Measurements from ENCODE around the gene NHSL2. TPM values are rescaled to one million over a fixed set of nuclear protein-coding genes. Genes with fewer than 3 reads are reported as not detected.

The NHSL2 gene
- total RNA-seq, 4 donors from 2014 or later, result 1.6 to 6.0 (median 3.6) TPM

GRCh38 chrX:72180539-72180938, 269.9 kb downstream of the NHSL2 start:
- peak overlapping the region; percentile 80 to 89 (median 86) for H3K27ac ChIP-seq
- 57% methylated on average over 1 of the region's 1 CpG; no CpG with 5 or more reads in 1 of the 2 donors for WGBS, 2 donors (ENCODE audit: low coverage in 1 of 2)
- intact Hi-C loops (cut with DNase I; ENCODE audit: low total_unique reads) (no loop called here), in situ Hi-C loops (cut with MboI; ENCODE audit: low pct_ligation_motif_present in 1 of 4, low pct_unique_long_range_greater_than_20kb in 1 of 4, low sequenced_read_pairs in 3 of 4) (no loop called here)
- no peaks in the 10 kb centered on the region for H3K27me3 ChIP-seq
- TF ChIP-seq POLR2AphosphoS5 (IDR thresholded peaks at IDR 0.05), result no peak
- no peak for TF ChIP-seq POLR2A (IDR thresholded peaks at IDR 0.05)
- no peak for TF ChIP-seq EP300 (IDR thresholded peaks at IDR 0.05; ENCODE audit: low read depth)
- TF ChIP-seq, protein P1, sequence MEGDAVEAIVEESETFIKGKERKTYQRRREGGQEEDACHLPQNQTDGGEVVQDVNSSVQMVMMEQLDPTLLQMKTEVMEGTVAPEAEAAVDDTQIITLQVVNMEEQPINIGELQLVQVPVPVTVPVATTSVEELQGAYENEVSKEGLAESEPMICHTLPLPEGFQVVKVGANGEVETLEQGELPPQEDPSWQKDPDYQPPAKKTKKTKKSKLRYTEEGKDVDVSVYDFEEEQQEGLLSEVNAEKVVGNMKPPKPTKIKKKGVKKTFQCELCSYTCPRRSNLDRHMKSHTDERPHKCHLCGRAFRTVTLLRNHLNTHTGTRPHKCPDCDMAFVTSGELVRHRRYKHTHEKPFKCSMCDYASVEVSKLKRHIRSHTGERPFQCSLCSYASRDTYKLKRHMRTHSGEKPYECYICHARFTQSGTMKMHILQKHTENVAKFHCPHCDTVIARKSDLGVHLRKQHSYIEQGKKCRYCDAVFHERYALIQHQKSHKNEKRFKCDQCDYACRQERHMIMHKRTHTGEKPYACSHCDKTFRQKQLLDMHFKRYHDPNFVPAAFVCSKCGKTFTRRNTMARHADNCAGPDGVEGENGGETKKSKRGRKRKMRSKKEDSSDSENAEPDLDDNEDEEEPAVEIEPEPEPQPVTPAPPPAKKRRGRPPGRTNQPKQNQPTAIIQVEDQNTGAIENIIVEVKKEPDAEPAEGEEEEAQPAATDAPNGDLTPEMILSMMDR (IDR thresholded peaks at IDR 0.05), result no peak
- DNase-seq, result no peak
- H3K4me3 ChIP-seq, result peak overlapping the region in 2 of 4 donors; percentile 42 to 66
- peaks cover 0 to 7% (median 5%) of the 10 kb centered on the region in 4 donors for H3K4me1 ChIP-seq
- no peaks in the 10 kb centered on the region for H3K36me3 ChIP-seq
- H3K9me3 ChIP-seq, result no peaks in the 10 kb centered on the region

GRCh38 chrX:72181178-72182125, 270.8 kb downstream of the NHSL2 start, which contains the start of gene PIN4:
PIN4 (plus strand) TSS chrX:72181757; CDS start chrX:72181786, 29 bp downstream.
- intact Hi-C loops (cut with DNase I; ENCODE audit: low total_unique reads), result no loop called here

DNA sequence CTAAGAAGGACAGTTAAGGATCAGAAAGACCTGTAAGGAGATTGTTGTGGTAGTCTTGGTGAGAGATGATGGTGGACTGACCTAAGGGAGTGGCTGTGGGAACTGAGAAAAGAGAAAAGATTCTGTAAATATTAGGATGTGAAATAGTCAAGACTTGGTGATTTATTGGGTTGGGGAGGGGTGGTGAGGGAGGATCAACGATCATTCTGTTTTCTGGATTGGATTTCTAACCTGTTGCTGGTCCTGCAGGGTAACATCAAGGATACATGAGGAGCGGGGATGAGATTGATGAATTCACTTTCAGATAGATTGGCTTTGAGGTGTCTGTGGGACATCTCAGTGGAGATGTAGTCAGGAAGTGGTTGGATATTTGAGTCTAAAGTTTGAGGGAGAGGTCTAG, 272.3 kb downstream of the NHSL2 start:
- 71% methylated on average over 2 of the region's 2 CpGs; no CpG with 5 or more reads in 1 of the 2 donors for WGBS, 2 donors (ENCODE audit: low coverage in 1 of 2)

More at GRCh38 chrX:72181178-72182125, 270.8 kb downstream of the NHSL2 start, which contains the start of gene PIN4:
- Histone ChIP-seq H3K9me3 (no peaks in the 10 kb centered on the region), H3K4me3 (peak within 1 kb of the TSS; percentile 21 to 66 (median 49)), H3K4me1 (peaks cover 0 to 7% (median 5%) of the 10 kb centered on the region in 4 donors), H3K36me3 (no peaks in the 10 kb centered on the region), H3K27me3 (no peaks in the 10 kb centered on the region), H3K27ac (peak within 1 kb of the TSS; percentile 80 to 89 (median 86))
- peak; percentile 90 for DNase-seq
- WGBS, 2 donors (ENCODE audit: low coverage in 1 of 2), result 51% methylated on average over 45 of the region's 46 CpGs; no CpG with 5 or more reads in 1 of the 2 donors
- in situ Hi-C loops (cut with MboI; ENCODE audit: low pct_ligation_motif_present in 1 of 4, low pct_unique_long_range_greater_than_20kb in 1 of 4, low sequenced_read_pairs in 3 of 4), result no loop called here
- TF ChIP-seq EP300 (IDR thresholded peaks at IDR 0.05; ENCODE audit: low read depth), result no peak
- peak; percentile 51 for TF ChIP-seq POLR2A (IDR thresholded peaks at IDR 0.05)
- peak; percentile 6 to 43 (median 29) for TF ChIP-seq POLR2AphosphoS5 (IDR thresholded peaks at IDR 0.05)

GRCh38 chrX:72201836-72202536, 291.3 kb downstream of the NHSL2 start:
- in situ Hi-C loops (cut with MboI; ENCODE audit: low pct_ligation_motif_present in 1 of 4, low pct_unique_long_range_greater_than_20kb in 1 of 4, low sequenced_read_pairs in 3 of 4), result no loop called here
- 80 to 100% methylated on average over 2 to 7 of the region's 7 CpGs for WGBS, 2 donors (ENCODE audit: low coverage in 1 of 2)
- TF ChIP-seq, protein P1 (IDR thresholded peaks at IDR 0.05), result no peak
- TF ChIP-seq POLR2AphosphoS5 (IDR thresholded peaks at IDR 0.05) (no peak), EP300 (IDR thresholded peaks at IDR 0.05; ENCODE audit: low read depth) (no peak), POLR2A (IDR thresholded peaks at IDR 0.05) (no peak)
- H3K27me3 ChIP-seq, result no peaks in the 10 kb centered on the region
- H3K36me3 ChIP-seq, result no peaks in the 10 kb centered on the region
- H3K9me3 ChIP-seq, result no peaks in the 10 kb centered on the region
- no peak overlapping the region for H3K27ac ChIP-seq
- intact Hi-C loops (cut with DNase I; ENCODE audit: low total_unique reads), result no loop called here
- no peak for DNase-seq
- H3K4me1 ChIP-seq, result no peaks in the 10 kb centered on the region
- H3K4me3 ChIP-seq, result no peak overlapping the region

More for the DNA sequence above, 272.3 kb downstream of the NHSL2 start:
- in situ Hi-C loops (cut with MboI; ENCODE audit: low pct_ligation_motif_present in 1 of 4, low pct_unique_long_range_greater_than_20kb in 1 of 4, low sequenced_read_pairs in 3 of 4), result no loop called here
- no peak for TF ChIP-seq POLR2A (IDR thresholded peaks at IDR 0.05)
- no peak for TF ChIP-seq POLR2AphosphoS5 (IDR thresholded peaks at IDR 0.05)
- TF ChIP-seq, protein P1 (IDR thresholded peaks at IDR 0.05), result no peak
- TF ChIP-seq EP300 (IDR thresholded peaks at IDR 0.05; ENCODE audit: low read depth), result no peak
- Histone ChIP-seq H3K27me3 (no peaks in the 10 kb centered on the region), H3K4me1 (peaks cover 0 to 7% (median 5%) of the 10 kb centered on the region in 4 donors), H3K27ac (no peak overlapping the region), H3K4me3 (peak overlapping the region in 1 of 4 donors; percentile 66), H3K36me3 (no peaks in the 10 kb centered on the region), H3K9me3 (no peaks in the 10 kb centered on the region)
- no peak for DNase-seq
- intact Hi-C loops (cut with DNase I; ENCODE audit: low total_unique reads), result no loop called here

Small RNA genes within 50 kb of the gene (small RNA-seq; reads per million reads assigned to genes)
- gene RNU6-1078P, result 0 reads per million in 4 donors

Other genes starting within 250 kb of the NHSL2 start
- gene CXorf49, start 192.6 kb upstream of the NHSL2 start, total RNA-seq, result not detected
- gene CXorf49B, start 147.5 kb upstream of the NHSL2 start, total RNA-seq, result not detected
- 1 to 10 TPM; 1.3 to 6.0 (median 2.5) TPM for gene RTL5, start 221.1 kb downstream of the NHSL2 start, total RNA-seq